HEK293 (cell line): ENCODE measurements around the gene ZFP1.

Source experiments
- CTCF ChIA-PET: fragments of 350-600 bp; formaldehyde crosslinking; extraction: SDS; loops from one replicate; lab custom pipeline; 2021; ENCODE audit warnings: antibody characterized with exemption; lab: Yijun Ruan, JAX
- POLR2A ChIA-PET: fragments of 300-600 bp; formaldehyde crosslinking; extraction: SDS; loops from one replicate; lab custom pipeline; 2020; ENCODE audit warnings: antibody characterized with exemption, inconsistent platforms; lab: Yijun Ruan, JAX
- H3K27ac ChIP-seq: fragments of 200-500 bp; sonication (Bioruptor generic); 2 replicates; pipeline ENCODE4 v1.5.1; 2014; ENCODE audit warnings: low read depth, low read length, control low read depth, inconsistent platforms; ENCODE audit errors: extremely low read depth
- H3K36me3 ChIP-seq, 2 experiments: fragments of 200-500 bp in 1 of 2; sonication (Bioruptor generic) in 1 of 2; 1 replicate in 1 of 2; 2 replicates in 1 of 2; pipeline ENCODE4 v1.5.1; 2014 to 2017; ENCODE audit warnings: inconsistent platforms in 2 of 2, low read length in 2 of 2; ENCODE audit not compliant: control insufficient read depth in 2 of 2, insufficient read depth in 1 of 2
- H3K4me1 ChIP-seq: fragments of 200-500 bp; sonication (Bioruptor generic); 2 replicates; pipeline ENCODE4 v1.5.1; 2014; ENCODE audit warnings: mild to moderate bottlenecking, low read length, inconsistent platforms; ENCODE audit not compliant: control insufficient read depth, insufficient read depth
- H3K4me3 ChIP-seq: 2 replicates; pipeline ENCODE4 v1.5.1; 2011; ENCODE audit warnings: low read depth, mild to moderate bottlenecking, control low read depth, low read length, moderate library complexity
- H3K9me3 ChIP-seq: fragments of 200-500 bp; sonication (Bioruptor generic); 2 replicates; pipeline ENCODE4 v1.5.1; 2014; ENCODE audit warnings: low read depth, low read length, inconsistent platforms; ENCODE audit not compliant: control insufficient read depth, insufficient read depth
- ATF2 ChIP-seq: fragments of 450-650 bp; formaldehyde crosslinking; IDR thresholded peaks from 2 replicates; pipeline ENCODE4 v1.5.1; 2016; ENCODE audit warnings: missing biosample characterization, missing genetic modification characterization, low read depth
- OSR2 ChIP-seq: fragments of 450-650 bp; formaldehyde crosslinking; IDR thresholded peaks from 2 replicates; pipeline ENCODE4 v1.5.1; 2016; ENCODE audit warnings: missing biosample characterization, missing genetic modification characterization
- SETDB1 ChIP-seq: IDR thresholded peaks from one replicate; pipeline ENCODE4 v1.6.1; 2017; ENCODE audit warnings: mild to moderate bottlenecking, low read length, moderate library complexity, mixed read lengths; ENCODE audit not compliant: insufficient read length
- WT1 ChIP-seq: fragments of 450-650 bp; formaldehyde crosslinking; IDR thresholded peaks from 2 replicates; pipeline ENCODE4 v1.5.1; 2016; ENCODE audit warnings: missing biosample characterization, missing genetic modification characterization
- ZBTB1 ChIP-seq: fragments of 450-650 bp; formaldehyde crosslinking; IDR thresholded peaks from 2 replicates; pipeline ENCODE4 v1.5.1; 2016; ENCODE audit warnings: missing biosample characterization, missing genetic modification characterization
- ZNF114 ChIP-seq: fragments of 450-650 bp; formaldehyde crosslinking; IDR thresholded peaks from 2 replicates; pipeline ENCODE4 v1.5.0; 2017; ENCODE audit warnings: missing biosample characterization, missing genetic modification characterization
- ZNF248 ChIP-seq: fragments of 450-650 bp; formaldehyde crosslinking; IDR thresholded peaks from 2 replicates; pipeline ENCODE4 v1.5.1; 2017; ENCODE audit warnings: missing biosample characterization, missing genetic modification characterization
- ZNF350 ChIP-seq: fragments of 450-650 bp; formaldehyde crosslinking; IDR thresholded peaks from 2 replicates; pipeline ENCODE4 v1.5.0; 2017; ENCODE audit warnings: missing biosample characterization, mild to moderate bottlenecking, missing genetic modification characterization
- ZNF362 ChIP-seq: fragments of 450-650 bp; formaldehyde crosslinking; IDR thresholded peaks from 2 replicates; pipeline ENCODE4 v1.5.1; 2016; ENCODE audit warnings: missing biosample characterization, missing genetic modification characterization
- ZNF416 ChIP-seq: fragments of 450-650 bp; formaldehyde crosslinking; IDR thresholded peaks from 2 replicates; pipeline ENCODE4 v1.5.1; 2016; ENCODE audit warnings: missing biosample characterization, missing genetic modification characterization
- ZNF580 ChIP-seq: fragments of 450-650 bp; formaldehyde crosslinking; IDR thresholded peaks from 2 replicates; pipeline ENCODE4 v1.5.1; 2016; ENCODE audit warnings: missing biosample characterization, missing genetic modification characterization
- ZNF624 ChIP-seq: fragments of 450-650 bp; formaldehyde crosslinking; IDR thresholded peaks from 2 replicates; pipeline ENCODE4 v1.5.1; 2017; ENCODE audit warnings: missing biosample characterization, missing genetic modification characterization
- ZNF692 ChIP-seq: fragments of 450-650 bp; formaldehyde crosslinking; IDR thresholded peaks from 2 replicates; pipeline ENCODE4 v1.5.1; 2016; ENCODE audit warnings: missing biosample characterization, missing genetic modification characterization
- ZNF792 ChIP-seq: fragments of 450-650 bp; formaldehyde crosslinking; IDR thresholded peaks from 2 replicates; pipeline ENCODE4 v1.5.1; 2016; ENCODE audit warnings: missing biosample characterization, missing genetic modification characterization
- TF ChIP-seq, protein P1 (sequence below): fragments of 450-650 bp; formaldehyde crosslinking; conservative IDR thresholded peaks from 2 replicates; pipeline ENCODE4 v1.5.1; 2016; ENCODE audit warnings: low read depth, missing biosample characterization, missing genetic modification characterization
- TF ChIP-seq, protein P2 (sequence below): fragments of 450-650 bp; formaldehyde crosslinking; IDR thresholded peaks from 2 replicates; pipeline ENCODE4 v1.5.1; 2016; ENCODE audit warnings: missing biosample characterization, missing genetic modification characterization
- TF ChIP-seq, protein P3 (sequence below): fragments of 450-650 bp; formaldehyde crosslinking; IDR thresholded peaks from 2 replicates; pipeline ENCODE4 v1.5.1; 2017; ENCODE audit warnings: missing biosample characterization, missing genetic modification characterization

Gene ZFP1

DNA sequence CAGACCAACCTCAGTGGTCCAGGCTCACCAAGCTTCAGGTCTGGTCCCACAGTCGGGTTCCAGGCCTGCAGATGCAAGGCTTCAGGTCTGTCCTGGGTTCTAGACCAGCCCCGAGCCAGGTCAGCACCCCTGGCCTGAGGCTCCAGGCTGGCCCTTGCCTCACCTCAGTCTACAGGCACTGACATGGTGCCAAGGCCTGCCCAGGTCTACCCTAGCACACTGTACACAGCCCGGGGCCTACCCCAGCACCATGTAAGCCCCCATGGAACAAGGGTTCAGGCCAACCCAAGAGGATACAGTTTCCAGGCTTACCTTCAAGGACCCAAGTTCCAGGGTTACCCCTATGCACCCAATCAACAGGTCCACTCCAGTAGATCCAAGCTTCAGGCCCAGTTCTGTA, 26.8 kb downstream of the ZFP1 start:
- TF ChIP-seq ZNF114 (tag by site-specific recombination): no peak
- TF ChIP-seq ATF2 (tag by site-specific recombination): no peak
- no peak for TF ChIP-seq ZBTB1
- no peak for TF ChIP-seq ZNF792 (tag by site-specific recombination)
- Histone ChIP-seq H3K4me1 (no peaks in the 10 kb centered on the region), H3K36me3 (peaks cover 0 to 10% of the 10 kb centered on the region in 2 experiments; a peak in 1 of 3 replicates), H3K4me3 (no peak overlapping the region), H3K9me3 (no peaks in the 10 kb centered on the region; the same call in 1 of the 2 replicates), H3K27ac (no peak overlapping the region)
- CTCF ChIA-PET: interaction anchor here (0.5 to 0.9 kb wide), 2 partner anchors 58 to 112 kb away, joined by 3 read pairs; no protein-coding TSS in a partner anchor
- POLR2A ChIA-PET: interaction anchor here (0.7 kb wide), 1 partner anchor 479 kb away, joined by 3 read pairs; no protein-coding TSS in a partner anchor

DNA sequence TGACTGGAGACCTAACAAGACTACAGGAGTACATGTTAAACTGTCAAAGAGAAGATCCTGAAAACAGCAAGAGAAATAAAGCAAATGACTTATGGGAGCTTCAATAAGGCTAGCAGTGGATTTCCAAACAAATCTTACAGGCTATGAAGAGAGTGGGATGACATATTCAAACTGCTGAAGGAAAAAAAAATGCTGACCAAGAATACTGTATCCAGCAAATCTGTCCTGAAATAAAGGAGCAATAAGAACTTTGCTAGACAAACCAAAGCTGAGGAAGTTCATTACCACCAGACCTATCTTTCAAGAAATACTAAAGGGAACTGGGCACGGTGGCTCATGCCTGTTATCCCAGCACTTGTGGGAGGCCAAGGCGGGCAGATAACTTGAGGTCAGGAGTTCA, 28.6 kb downstream of the ZFP1 start:
- H3K9me3 ChIP-seq: no peaks in the 10 kb centered on the region; the same call in 1 of the 2 replicates
- H3K27ac ChIP-seq: no peak overlapping the region
- TF ChIP-seq, protein P1, sequence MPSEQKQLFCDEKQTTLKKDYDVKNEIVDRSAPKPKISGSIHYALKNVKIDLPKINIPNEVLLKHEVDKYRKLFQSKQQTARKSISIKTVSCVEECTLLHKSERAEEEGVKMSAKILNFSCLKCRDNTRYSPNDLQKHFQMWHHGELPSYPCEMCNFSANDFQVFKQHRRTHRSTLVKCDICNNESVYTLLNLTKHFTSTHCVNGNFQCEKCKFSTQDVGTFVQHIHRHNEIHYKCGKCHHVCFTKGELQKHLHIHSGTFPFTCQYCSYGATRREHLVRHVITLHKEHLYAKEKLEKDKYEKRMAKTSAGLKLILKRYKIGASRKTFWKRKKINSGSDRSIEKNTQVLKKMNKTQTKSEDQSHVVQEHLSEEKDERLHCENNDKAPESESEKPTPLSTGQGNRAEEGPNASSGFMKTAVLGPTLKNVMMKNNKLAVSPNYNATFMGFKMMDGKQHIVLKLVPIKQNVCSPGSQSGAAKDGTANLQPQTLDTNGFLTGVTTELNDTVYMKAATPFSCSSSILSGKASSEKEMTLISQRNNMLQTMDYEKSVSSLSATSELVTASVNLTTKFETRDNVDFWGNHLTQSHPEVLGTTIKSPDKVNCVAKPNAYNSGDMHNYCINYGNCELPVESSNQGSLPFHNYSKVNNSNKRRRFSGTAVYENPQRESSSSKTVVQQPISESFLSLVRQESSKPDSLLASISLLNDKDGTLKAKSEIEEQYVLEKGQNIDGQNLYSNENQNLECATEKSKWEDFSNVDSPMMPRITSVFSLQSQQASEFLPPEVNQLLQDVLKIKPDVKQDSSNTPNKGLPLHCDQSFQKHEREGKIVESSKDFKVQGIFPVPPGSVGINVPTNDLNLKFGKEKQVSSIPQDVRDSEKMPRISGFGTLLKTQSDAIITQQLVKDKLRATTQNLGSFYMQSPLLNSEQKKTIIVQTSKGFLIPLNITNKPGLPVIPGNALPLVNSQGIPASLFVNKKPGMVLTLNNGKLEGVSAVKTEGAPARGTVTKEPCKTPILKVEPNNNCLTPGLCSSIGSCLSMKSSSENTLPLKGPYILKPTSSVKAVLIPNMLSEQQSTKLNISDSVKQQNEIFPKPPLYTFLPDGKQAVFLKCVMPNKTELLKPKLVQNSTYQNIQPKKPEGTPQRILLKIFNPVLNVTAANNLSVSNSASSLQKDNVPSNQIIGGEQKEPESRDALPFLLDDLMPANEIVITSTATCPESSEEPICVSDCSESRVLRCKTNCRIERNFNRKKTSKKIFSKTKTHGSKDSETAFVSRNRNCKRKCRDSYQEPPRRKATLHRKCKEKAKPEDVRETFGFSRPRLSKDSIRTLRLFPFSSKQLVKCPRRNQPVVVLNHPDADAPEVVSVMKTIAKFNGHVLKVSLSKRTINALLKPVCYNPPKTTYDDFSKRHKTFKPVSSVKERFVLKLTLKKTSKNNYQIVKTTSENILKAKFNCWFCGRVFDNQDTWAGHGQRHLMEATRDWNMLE: no peak
- peak; percentile 90 for TF ChIP-seq SETDB1
- TF ChIP-seq, all 188 proteins: peak for 1
- CTCF ChIA-PET: interaction anchor here (0.6 to 1.9 kb wide), 3 partner anchors 20 to 56 kb away, joined by 3 to 7 read pairs (median 4); no protein-coding TSS in a partner anchor
- POLR2A ChIA-PET: no interaction called here
- no peak overlapping the region for H3K4me3 ChIP-seq
- H3K4me1 ChIP-seq: no peaks in the 10 kb centered on the region
- H3K36me3 ChIP-seq: no peaks in the 10 kb centered on the region

- Histone ChIP-seq H3K9me3 (no peaks in the 10 kb centered on the region; the same call in 1 of the 2 replicates), H3K36me3 (no peaks in the 10 kb centered on the region), H3K4me1 (no peaks in the 10 kb centered on the region), H3K4me3 (no peak overlapping the region), H3K27ac (no peak overlapping the region)
- POLR2A ChIA-PET: interaction anchor here (0.7 kb wide), 1 partner anchor 61 kb away, joined by 6 read pairs; no protein-coding TSS in a partner anchor
- CTCF ChIA-PET: no interaction called here
- TF ChIP-seq ZNF692 (tag by site-specific recombination) (no peak), ZNF416 (tag by site-specific recombination) (no peak), ZNF350 (no peak), ZNF580 (tag by site-specific recombination) (no peak), WT1 (tag by site-specific recombination) (no peak), ZNF362 (tag by site-specific recombination) (no peak), ZNF624 (no peak), OSR2 (tag by site-specific recombination) (no peak), ZNF248 (tag by site-specific recombination) (no peak)
- TF ChIP-seq, protein P2, sequence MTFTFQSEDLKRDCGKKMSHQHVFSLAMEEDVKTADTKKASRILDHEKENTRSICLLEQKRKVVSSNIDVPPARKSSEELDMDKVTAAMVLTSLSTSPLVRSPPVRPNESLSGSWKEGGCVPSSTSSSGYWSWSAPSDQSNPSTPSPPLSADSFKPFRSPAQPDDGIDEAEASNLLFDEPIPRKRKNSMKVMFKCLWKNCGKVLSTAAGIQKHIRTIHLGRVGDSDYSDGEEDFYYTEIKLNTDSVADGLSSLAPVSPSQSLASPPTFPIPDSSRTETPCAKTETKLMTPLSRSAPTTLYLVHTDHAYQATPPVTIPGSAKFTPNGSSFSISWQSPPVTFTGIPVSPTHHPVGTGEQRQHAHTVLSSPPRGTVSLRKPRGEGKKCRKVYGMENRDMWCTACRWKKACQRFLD: no peak
- TF ChIP-seq, protein P3, sequence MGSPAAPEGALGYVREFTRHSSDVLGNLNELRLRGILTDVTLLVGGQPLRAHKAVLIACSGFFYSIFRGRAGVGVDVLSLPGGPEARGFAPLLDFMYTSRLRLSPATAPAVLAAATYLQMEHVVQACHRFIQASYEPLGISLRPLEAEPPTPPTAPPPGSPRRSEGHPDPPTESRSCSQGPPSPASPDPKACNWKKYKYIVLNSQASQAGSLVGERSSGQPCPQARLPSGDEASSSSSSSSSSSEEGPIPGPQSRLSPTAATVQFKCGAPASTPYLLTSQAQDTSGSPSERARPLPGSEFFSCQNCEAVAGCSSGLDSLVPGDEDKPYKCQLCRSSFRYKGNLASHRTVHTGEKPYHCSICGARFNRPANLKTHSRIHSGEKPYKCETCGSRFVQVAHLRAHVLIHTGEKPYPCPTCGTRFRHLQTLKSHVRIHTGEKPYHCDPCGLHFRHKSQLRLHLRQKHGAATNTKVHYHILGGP (tag by site-specific recombination): no peak
These were observed 30.9 kb downstream of the ZFP1 start for GRCh38 chr16:75179208-75179607.
